HG03097 (cell line): Measurements from ENCODE around the gene ARL3.
A peak's percentile ranks its signal among the peaks of the same experiment; 100 is the strongest.
"Not testable (repeated sequence)": the region's sequence is repeated elsewhere in the genome, so short reads cannot be mapped to it uniquely, and the experiment has no call there.

Source experiments
- ATAC-seq: cut with Tn5 transposase; IDR thresholded peaks from one replicate; pipeline ENCODE4 v1.9.1; 2021; ENCODE audit not compliant: unreplicated experiment, low FRiP score

ARL3 gene, protein sequence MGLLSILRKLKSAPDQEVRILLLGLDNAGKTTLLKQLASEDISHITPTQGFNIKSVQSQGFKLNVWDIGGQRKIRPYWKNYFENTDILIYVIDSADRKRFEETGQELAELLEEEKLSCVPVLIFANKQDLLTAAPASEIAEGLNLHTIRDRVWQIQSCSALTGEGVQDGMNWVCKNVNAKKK

DNA sequence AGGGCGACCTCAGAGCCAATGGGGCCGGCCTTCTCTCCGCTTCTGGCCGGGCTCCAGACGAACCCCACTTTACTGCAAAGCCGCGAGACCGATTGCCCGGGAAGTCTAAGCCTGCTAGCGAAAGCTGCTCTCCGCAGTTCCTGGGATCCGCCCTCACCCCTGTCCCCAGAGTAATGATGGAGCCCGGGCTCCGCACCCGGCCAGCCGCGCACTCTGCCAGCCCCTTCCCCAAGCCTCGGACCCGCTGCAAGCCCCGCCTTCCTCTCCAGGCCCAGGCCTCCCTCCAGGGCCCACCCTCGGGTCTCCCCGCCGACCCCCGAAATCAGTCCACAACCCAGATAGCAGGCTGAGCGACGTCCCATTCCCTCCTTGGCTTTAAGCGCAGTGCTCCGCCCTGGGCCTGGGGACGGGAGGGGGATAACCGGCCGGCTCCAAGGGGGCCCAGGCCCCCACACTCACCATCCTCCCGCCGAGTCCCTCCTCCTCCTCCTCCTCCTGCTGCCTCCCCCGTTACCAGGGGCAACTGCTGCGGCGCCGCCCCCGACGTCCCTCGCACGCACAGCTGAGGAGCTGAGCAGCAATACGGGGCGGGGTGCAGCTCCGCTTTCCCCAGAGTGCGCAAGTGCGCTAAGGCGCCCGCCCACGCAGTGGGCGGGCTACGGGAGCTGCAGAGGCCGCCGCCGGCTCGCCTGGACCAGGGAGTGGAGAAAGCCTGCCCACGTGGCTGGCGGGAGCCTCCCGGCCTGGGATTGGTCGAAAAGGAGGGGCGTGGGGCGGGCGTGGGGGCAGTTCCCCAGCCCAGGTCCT, at the start of gene ARL3:
ARL3 (minus strand) TSS at position 584 of the 807 bp plus-strand sequence; CDS start at position 462, 122 bp downstream.
- peak; percentile 82 for ATAC-seq

DNA sequence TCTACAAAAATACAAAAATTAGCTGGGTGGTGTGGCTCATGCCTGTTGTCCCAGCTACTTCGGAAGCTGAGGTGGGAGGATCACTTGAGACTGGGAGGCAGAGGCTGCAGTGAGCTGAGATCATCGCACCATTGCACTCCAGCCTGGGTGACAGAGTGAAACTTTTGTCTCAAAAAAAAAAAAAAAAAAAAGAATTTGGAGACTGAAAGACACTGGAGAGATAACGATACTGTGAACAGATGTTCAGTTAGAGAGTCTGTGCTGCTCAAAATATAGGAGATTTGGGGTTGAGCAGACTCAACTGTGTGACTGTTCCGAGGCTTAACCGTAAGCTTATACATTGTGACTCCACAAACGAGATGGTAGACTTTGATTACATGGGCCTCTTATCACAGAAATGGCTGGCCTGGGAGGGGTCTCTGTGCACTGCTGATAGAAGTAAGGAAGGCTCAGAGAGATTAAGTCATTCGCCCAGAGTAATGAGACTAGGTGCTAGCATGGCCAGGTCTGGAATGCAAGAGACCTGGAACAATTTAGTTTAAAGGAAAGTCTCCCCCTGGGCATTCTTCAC, 48.9 kb upstream of the ARL3 start:
- ATAC-seq, result no peak

DNA sequence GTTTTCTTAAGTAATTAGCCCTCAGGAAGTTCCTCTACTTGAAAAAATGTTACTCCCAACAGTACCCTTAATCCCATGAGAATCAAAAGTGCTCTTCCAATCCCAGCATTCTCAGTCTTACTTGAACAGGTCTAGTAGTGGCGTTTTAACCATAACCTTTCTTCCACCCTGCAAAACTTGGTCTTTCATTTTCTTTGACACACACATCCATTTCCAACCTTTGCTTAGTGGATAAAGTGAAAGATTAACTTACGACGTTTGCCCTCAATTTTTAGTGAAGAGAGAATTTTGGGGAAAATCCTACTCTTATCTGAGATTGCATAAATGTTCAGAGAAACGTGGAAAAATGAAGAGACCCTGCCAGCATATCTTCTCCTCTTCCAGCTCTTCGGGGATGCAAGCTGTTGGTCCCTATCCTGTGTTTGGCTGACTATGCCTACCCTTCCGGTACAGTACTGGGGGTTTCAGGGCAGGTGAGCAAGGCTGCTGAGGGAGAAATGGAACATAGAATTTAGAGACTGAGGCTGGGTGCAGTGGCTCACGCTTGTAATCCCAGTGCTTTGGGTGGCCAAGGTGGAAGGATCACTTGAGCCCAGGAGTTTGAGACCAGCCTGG, 48.3 kb upstream of the ARL3 start:
- no peak for ATAC-seq

DNA sequence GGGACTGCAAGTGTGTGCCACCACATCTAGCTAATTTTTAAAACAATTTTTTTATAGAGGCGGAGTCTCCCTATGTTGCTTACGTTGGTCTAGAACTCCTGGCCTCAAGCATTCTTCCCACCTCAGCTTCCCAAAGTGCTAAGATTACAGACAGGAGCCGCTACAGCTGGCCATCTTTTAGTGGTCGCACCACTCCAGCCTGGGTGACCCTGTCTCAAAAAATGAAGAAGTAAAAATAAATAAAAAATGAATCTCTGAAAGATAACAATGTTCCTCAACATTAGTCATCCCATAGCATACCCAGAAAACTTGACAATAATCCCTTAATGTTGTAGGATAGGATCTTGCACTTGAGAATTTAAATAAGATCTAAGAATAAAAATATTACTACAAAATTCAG, 47.8 kb upstream of the ARL3 start:
- no peak for ATAC-seq

DNA sequence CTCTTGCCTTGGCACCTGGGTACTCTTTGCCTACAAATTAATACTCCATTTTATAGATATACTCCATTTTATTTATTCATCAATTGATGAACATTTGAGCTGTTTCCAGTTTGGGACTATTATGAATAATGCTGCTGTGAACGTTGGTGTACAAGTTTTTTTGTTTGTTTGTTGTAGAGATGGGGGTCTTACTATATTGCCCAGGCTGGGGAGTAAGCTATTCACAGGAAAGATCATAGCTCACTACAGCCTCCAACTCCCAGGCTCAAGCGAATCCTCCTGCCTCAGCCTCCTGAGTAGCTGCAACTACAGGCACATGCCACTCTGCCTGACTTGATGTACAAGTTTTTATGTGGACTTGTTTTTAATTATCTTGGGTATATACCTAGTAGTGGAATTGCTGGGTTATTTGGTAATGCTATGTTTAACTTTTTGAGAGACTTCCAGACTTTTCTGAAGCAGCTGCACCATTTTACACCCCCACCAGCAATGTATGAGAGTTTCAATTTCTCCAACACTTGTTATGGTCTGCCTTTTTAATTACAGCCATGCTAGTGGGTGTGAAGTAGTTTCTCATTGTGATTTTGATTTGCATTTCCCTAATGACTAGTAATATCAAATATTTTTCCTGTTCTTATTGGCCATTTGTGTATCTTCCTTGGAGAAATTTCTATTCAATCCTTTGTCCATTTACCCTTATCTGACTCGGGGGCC, 45.5 kb upstream of the ARL3 start:
- ATAC-seq, result no peak

DNA sequence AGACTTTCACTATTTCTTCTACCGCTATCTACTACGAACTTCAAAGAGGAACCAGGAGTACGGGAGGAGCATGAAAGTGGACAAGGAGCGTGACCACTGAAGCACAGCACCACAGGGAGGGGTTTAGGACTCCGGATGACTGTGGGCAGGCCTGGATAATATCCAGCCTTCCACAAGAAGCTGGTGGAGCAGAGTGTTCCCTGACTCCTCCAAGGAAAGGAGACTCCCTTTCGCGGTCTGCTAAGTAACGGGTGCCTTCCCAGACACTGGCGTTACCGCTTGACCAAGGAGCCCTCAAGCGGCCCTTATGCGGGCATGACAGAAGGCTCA, 44.7 kb upstream of the ARL3 start:
- ATAC-seq, result not testable (repeated sequence)

DNA sequence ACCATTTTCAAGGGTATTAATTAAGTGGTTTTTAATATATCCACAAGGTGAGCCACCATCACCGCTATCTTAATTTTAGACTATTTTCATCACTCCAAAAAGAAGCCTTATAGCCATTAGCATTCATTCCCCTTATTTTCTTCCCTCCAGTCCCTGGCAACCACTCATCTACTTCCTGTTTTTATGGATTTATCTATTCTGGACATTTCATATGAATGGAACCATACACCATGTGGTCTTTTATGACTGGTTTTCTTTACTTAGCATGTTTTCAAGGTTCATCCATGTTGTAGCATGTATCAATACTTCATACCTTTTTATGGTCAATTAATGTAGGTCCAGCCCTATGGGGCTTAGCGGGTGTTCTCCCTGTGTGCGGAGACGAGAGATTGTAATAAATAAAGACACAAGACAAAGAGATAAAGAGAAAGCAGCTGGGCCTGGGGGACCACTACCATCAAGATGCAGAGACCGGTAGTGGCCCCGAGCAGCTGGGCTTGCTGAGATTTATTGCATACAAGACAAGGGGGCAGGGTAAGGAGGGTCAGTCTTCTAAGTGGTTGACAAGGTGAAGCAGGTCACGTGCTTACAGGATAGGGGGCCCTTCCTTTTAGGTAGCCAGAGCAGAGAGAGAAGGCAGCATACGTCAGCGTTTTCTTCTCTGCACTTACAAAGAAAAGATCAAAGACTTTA, 44.2 kb upstream of the ARL3 start:
- ATAC-seq, result no peak

DNA sequence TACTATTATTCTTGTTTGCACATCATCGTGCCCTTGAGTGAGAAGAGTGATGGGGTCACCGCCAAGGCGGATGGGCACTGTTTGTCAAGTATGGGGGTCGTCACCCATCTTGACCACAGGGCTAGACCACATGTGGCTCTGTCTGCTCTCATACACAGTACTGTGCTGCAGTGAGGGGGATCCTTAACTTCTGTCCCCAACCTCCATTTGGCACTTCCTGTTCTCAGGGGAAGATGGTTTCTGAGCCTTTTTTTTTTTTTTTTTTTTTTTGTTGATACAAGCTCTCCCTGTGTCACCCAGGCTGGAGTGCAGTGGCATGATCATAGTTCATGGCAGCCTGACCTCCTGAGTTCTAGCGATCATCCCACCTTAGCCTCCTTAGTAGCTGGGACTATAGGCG, 43.1 kb upstream of the ARL3 start:
- ATAC-seq, result no peak

DNA sequence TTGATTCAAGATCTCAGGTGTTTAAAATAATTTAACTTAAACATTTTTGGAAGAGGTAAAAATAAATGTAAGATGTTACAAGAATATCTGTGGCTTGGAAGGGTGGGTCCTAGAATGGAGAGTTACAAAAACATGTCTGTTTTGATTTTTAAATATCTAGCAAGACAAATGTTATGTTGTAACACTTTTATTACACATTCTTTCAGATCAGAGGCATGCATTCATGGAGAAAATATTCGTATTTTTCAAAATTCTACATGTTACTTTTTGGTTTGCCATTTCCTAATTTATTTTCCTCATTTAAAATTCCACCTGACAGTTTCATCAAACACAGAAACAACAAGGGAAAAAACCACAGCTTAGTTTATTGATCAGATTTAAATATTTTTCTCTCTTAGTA, 39.5 kb upstream of the ARL3 start:
- ATAC-seq, result no peak

DNA sequence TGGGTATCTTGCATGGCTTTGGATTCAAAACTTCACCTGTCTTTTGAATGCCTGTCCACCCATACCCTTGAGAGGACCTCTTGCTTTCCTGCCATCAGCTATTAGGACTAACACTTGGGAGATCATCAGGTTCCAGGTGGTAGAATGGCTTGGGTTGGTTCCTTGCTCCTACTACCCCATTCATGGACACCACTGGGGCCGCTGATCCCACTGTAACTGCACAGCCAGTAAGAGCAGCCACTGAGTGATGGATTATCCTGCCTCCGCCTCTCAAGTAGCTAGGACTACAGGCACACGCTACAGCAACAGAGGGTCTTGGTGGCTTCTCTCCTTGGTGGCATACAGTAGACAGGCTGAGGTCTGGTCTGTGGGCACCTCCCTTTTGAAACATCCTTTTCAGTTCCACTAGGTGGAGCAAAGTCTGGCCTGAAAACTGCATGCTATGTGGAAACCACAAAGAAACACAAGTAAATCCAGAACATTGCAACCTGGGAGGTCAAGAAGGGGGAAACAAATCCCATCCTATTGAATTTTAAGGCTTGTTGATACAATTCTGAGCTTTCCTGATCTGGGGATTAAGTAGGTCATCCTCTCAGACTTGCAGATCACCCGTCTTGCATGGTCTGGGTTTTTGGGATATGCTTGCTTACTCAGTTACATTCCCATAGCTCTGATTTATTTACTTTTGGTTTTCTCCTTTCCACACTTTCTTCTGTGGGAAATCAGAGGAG, 38.9 kb upstream of the ARL3 start:
- ATAC-seq, result no peak

DNA sequence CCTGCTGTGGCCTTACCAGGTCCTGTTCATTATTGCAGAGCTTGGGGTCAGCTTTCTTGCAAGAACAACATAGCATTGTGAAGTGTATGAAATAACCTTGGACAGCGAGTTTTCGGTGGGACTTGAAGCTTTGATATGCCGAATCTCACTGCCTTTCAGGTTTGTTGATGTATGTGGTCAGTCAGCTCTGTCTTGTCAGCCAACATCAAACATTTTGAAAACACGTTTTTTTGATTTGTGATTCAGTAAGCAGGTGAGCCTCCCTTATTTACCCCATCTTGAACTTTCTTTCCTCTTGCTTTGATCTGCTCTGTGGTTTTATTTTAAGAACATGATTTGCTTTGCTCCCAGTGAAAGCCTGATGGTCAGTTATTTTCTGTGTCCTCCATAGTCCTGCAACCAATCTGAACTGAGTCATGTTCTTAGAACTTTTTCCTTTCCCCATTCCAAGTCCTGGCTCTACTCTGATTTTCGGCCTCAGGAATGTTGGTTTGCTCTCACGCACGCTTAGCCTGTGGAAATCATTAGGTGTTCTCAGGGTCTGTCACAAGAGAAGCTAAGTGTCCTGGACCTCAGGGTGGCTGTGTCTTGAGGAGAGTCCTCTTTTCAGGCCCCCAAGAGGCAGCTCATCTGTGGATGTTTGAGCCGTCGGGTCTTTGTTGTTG, 38.2 kb upstream of the ARL3 start:
- ATAC-seq, result no peak

DNA sequence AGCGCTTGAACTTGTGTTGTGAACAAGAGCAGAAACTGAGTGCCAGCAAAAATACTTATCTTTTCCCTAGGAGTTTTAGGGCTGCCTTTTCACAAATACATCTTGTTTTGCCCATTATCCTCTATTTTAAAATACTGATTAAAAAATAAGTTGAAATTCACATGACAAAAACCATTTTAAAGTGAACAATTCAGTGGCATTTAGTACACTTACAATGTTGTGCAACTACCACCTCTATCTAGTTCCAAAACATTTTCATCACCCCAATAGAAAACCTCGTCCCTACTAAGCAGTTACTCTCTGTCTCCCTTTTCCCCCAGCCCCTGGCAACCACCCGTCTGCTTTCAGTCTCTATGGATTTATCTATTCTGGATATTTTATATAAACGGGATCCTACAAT, 31.0 kb upstream of the ARL3 start:
- ATAC-seq, result no peak

DNA sequence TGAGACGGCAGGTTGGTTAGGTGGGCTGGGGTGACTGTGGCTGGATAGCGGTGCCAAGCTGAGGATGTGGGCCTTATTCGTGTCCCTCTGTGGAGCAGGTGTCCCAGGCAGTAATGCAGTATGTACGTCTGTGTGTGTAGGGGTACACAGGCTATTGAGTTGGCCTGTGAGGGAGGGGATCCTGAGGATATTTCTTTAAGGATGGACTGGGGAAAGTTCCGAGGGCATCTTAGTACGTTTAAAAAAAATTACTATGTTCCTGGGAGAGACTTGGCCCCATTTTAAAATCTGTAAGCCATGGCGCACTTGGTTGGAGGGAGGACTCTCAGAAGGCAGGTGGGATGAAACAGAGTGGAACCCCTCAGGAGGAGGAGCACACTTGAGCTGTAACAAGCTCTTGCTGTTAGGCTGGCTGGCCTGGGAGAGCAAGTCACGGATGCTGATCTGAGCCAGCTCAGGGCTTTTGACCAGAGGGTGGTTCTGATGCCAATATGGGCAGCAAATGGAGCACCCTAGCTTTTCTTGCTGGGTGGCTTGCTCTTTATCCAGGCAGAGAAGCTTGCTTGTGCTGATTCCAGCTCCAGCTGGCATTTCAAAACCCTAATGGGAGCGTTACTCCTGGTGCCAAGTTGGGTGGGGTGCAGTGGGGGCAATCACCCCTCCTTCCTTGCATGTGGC, 30.3 kb upstream of the ARL3 start:
- no peak for ATAC-seq

DNA sequence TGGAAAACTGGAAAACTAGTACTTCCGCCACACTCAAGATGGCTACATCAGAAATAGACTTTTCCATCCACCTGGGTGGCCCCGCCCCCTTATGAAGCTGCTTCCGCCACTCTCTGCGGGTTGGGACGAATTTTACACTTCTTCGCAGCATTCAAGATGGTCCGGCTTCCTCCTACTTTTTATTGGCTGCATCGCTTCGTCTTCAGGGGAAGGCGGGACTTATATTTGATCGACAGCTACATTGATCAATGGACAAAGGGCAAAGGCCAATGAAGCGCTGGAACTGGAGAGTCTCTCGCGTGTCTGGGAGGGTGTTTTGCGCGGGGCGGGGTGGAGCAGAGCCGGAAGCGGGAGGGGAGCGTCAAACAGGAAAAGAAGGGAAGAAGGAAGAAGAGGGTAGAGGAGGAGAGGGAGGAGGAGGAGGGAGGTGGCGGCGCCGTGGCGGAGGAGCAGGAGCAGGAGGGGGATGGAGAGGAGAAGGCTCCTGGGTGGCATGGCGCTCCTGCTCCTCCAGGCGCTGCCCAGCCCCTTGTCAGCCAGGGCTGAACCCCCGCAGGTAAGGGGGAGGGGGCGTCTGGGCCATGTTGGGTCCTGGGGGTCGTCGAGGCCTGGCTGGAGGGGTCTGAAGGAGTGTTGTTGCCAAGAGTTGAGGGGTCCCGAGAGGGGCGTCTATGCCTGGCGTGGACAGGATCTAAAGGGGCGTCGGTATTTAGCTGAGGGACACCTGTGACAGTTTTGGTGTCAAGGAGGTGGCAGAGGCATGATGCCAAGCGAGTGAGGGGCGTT, 29.6 kb upstream of the ARL3 start, which contains the start of gene WBP1L:
WBP1L (plus strand) TSS at position 361 of the 786 bp plus-strand sequence; CDS start at position 467, 106 bp downstream.
- peak; percentile 96 for ATAC-seq

DNA sequence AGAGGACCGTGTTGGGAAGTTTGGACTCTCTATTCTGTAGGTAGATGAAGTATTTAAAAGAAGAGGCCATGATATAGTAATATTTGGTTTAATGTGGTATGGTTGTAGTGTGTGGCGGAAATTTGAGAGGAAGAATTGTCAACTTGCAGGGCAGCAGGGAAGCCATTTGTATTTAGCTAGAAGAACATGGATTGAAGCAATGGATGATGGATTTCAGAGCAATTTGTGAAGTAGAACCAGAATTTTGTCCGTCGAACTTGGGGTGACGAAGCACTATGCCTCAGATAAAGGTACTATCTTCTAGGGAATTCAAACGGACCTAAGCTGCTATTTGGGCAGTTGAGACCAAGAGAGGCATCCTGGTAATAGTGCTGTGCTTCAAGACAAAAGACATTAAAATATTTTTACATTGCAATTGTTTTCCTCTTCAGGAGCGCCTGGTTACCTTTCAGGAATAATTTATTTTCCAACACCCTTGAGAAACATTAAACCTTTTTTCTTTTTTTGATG, 28.9 kb upstream of the ARL3 start:
- ATAC-seq, result no peak

DNA sequence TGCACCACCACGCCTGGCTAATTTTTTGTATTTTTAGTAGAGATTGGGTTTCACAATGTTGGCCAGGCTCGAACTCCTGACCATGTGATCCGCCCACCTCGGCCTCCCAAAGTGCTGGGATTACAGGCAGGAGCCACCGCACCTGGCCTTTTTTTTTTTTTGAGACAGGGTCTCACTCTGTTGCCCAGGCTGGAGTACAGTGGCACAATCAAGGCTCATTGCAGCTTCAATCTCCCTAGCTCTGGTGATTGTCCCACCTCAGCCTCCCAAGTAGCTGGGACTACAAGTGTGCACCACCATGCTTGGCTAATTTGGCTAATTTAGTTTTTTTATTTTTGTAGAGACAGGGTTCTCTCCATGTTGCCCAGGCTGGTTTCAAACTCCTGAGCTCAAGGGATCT, 28.1 kb upstream of the ARL3 start:
- not testable (repeated sequence) for ATAC-seq

DNA sequence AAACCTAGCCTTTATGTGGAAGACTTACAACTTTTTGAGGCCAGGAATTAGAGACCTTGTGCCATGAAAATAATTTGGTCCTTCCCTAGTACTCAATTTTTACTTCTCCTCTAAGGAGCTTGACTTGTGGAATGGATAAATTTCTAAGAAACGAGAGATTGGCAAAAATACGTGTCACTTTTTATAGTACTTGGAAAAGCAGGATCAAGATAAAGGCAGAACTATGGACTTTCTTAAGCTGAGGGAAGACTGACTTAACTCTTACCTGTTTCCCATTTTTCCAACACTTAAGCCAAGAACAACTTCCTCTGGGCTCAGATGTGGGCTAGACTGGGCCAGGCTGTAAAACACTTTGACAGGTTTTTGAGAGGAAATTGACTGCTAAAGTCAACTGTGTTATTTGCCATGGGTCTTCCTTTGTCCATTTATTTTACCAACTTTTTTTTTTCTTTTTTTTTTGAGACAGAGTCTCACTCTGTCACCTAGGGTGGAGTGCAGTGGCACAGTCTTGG, 27.6 kb upstream of the ARL3 start:
- no peak for ATAC-seq
